Natural killer cell treated with Interleukin-12 subunit alpha and Interleukin-12 subunit beta and Interleukin-15 and Interleukin-18, amount 100 ng/mL, for 72 hours (primary cell): ENCODE measurements around the gene GATAD2B. TPM values are rescaled to one million over a fixed set of nuclear protein-coding genes. Genes with fewer than 3 reads are reported as not detected.
"Not testable (repeated sequence)": the region's sequence is repeated elsewhere in the genome, so short reads cannot be mapped to it uniquely, and the experiment has no call there.

ENCODE experiments used
- ATAC-seq, 2 donors: fragments of 150-1000 bp; cut with Tn5 transposase in 1 of 2; sonication (Bioruptor Pico), chemical (Tn5 transposase) in 1 of 2; 2 replicates each; pipeline ENCODE4 v1.10.0; 2021
- DNase-seq: peaks from one replicate; pipeline ENCODE4 v3.0.0; 2022; ENCODE audit warnings: low spot score
- H3K27ac Mint-ChIP-seq, 2 donors: 1 replicate in 1 of 2; 2 replicates in 1 of 2; pipeline ENCODE4 v1.8.0; 2022; ENCODE audit warnings: mixed read lengths in 2 of 2, mild to moderate bottlenecking in 1 of 2, moderate library complexity in 1 of 2
- H3K27me3 Mint-ChIP-seq, 2 donors: 1 replicate in 1 of 2; 2 replicates in 1 of 2; pipeline ENCODE4 v1.8.0; 2022; ENCODE audit warnings: mixed read lengths in 2 of 2
- H3K36me3 Mint-ChIP-seq: one replicate; pipeline ENCODE4 v1.8.0; 2022; ENCODE audit warnings: mixed read lengths
- H3K4me1 Mint-ChIP-seq, 2 donors: 1 replicate in 1 of 2; 2 replicates in 1 of 2; pipeline ENCODE4 v1.8.0; 2022; ENCODE audit warnings: low read depth in 2 of 2, mixed read lengths in 2 of 2, mild to moderate bottlenecking in 1 of 2
- H3K4me3 Mint-ChIP-seq: one replicate; pipeline ENCODE4 v1.8.0; 2022; ENCODE audit warnings: mixed read lengths
- H3K9me3 Mint-ChIP-seq: 2 replicates; pipeline ENCODE4 v1.8.0; 2022; ENCODE audit warnings: mixed read lengths
- total RNA-seq, 2 donors: library from RNA; stranded (reverse); gene quantifications; one replicate each; pipeline ENCODE4 v1.2.3, GENCODE V29; 2022

GATAD2B gene
- total RNA-seq, 2 donors from 2014 or later, result 58.5 to 76.6 TPM

DNA sequence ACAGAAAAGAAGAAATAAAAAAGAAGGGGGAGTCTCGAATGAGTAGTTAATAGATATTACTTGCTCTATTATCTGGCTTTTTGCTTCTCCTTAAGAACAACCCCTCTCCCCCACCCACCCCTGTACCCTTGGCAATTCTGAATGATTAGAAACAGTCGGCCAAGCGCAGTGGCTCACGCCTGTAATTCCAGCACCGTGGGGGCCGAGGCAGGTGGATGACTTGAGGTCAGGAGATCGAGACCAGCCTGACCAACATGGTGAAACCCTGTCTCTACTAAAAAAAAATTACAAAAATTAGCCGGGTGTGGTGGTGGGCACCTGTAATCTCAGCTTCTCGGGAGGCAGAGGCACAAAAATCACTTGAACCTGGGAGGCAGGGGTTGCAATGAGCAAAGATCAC is 42.7 kb downstream of the GATAD2B start:
- Mint-ChIP-seq H3K4me1 (peaks cover 9 to 21% of the 10 kb centered on the region in 2 donors), H3K4me3 (no peak overlapping the region), H3K9me3 (no peaks in the 10 kb centered on the region), H3K36me3 (no peaks in the 10 kb centered on the region), H3K27ac (no peak overlapping the region), H3K27me3 (no peaks in the 10 kb centered on the region)
- DNase-seq, result no peak
- no peak for ATAC-seq

GRCh38 chr1:153877112-153877511 is 45.7 kb downstream of the GATAD2B start:
- Mint-ChIP-seq H3K36me3 (no peaks in the 10 kb centered on the region), H3K4me1 (peaks cover 16 to 25% of the 10 kb centered on the region in 2 donors), H3K4me3 (no peak overlapping the region), H3K9me3 (no peaks in the 10 kb centered on the region), H3K27me3 (no peaks in the 10 kb centered on the region), H3K27ac (peak overlapping the region in 1 of 2 donors; percentile 59)
- DNase-seq, result no peak
- no peak for ATAC-seq

DNA sequence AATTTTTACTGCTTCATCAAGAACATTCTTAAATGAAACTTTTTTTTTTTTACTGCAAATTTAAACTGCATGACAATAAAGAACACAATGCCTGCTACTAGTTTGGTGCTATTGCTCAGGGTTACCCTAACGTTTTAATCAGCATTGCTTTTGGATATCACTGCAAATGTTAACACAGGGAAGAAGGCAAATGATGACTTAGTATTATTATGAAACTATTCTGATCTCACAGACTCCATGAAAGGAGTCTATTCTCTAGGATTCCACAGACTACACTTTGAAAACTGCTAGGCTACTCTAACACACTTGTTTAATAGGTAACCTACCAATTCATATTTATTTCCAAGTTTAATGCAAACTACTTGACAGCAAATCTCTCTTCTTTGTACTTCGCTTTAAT is 49.8 kb downstream of the GATAD2B start:
- Mint-ChIP-seq H3K4me1 (peaks cover 16 to 20% of the 10 kb centered on the region in 2 donors), H3K36me3 (no peaks in the 10 kb centered on the region), H3K27me3 (no peaks in the 10 kb centered on the region), H3K27ac (no peak overlapping the region), H3K4me3 (no peak overlapping the region), H3K9me3 (no peaks in the 10 kb centered on the region)
- ATAC-seq (no peak), DNase-seq (no peak)

GRCh38 chr1:153872331-153872730 is 50.4 kb downstream of the GATAD2B start:
- Mint-ChIP-seq H3K36me3 (no peaks in the 10 kb centered on the region), H3K4me3 (no peak overlapping the region), H3K27ac (no peak overlapping the region), H3K4me1 (peaks cover 16 to 19% of the 10 kb centered on the region in 2 donors), H3K27me3 (no peaks in the 10 kb centered on the region), H3K9me3 (no peaks in the 10 kb centered on the region)
- no peak for DNase-seq
- no peak for ATAC-seq

- Mint-ChIP-seq H3K27me3 (no peaks in the 10 kb centered on the region), H3K4me3 (no peak overlapping the region), H3K36me3 (no peaks in the 10 kb centered on the region), H3K4me1 (peaks cover 22 to 23% of the 10 kb centered on the region in 2 donors), H3K9me3 (no peaks in the 10 kb centered on the region), H3K27ac (no peak overlapping the region)
- no peak for ATAC-seq
- no peak for DNase-seq
These were observed 53.3 kb downstream of the GATAD2B start for GRCh38 chr1:153869486-153869885.

DNA sequence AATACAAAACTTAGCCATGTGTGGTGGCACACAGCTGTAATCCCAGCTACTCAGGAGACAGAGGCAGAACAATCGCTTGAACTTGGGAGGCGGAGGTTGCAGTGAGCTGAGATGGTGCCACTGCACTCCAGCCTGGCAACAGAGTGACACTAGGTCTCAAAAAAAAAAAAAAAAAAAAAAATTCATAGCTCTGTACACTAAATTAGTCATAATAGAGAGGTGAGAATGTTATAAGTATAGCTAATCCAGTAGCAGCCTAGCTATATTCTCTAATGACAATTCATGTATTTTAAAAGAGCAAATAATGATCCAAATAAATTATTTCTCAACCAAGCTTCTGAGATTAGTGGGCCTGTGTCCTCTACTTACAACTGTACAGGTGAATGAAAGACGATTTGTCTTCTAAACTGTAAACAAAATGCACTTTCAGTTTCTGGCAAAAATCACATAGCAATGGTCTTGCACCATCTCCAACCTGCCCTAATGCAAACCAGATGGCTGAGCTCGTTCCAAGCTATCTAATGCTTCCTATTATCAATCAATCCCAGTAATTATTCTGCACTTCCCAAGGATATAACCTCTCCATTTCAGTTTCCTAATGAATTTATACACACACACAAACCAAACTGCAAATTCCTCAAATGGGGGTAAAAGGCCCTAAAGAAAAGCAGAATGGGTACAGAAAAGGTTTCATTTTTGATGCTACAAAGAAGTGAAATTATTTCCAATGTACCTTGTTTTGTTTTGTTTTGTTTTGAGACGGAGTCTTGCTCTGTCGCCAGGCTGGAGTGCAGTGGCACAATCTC is 56.5 kb downstream of the GATAD2B start:
- no peak for ATAC-seq
- Mint-ChIP-seq H3K36me3 (peaks cover 6% of the 10 kb centered on the region), H3K27me3 (no peaks in the 10 kb centered on the region), H3K27ac (peak overlapping the region; percentile 3 to 32), H3K9me3 (no peaks in the 10 kb centered on the region), H3K4me3 (peak overlapping the region; percentile 26), H3K4me1 (peaks cover 25 to 26% of the 10 kb centered on the region in 2 donors)
- DNase-seq, result no peak

- no peak overlapping the region for H3K4me3 Mint-ChIP-seq
- peaks cover 14% of the 10 kb centered on the region in 2 donors for H3K4me1 Mint-ChIP-seq
- ATAC-seq, result no peak
- no peak overlapping the region for H3K27ac Mint-ChIP-seq
- DNase-seq, result no peak
- peaks cover 6% of the 10 kb centered on the region for H3K36me3 Mint-ChIP-seq
- no peaks in the 10 kb centered on the region for H3K27me3 Mint-ChIP-seq
- H3K9me3 Mint-ChIP-seq, result no peaks in the 10 kb centered on the region
These were observed 62.5 kb downstream of the GATAD2B start for GRCh38 chr1:153860285-153860684.

DNA sequence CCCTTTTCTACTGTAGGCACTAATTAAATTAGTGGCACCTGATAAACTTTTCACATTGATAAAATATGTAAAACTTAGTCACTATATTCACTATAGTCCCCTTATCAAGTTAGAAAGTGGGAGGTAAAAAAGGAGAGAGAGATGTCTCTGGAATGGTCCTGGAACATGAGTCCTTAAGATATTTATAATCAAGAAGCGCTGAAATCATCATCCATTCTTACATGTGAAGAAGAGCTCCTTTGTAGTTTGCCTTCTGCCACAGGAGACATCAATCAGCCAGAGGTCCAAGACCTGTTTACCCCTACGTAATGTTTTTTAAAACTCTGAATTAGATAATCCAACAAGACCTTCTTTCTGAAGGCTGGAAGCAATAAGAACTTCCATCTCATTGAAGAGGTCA is 65.3 kb downstream of the GATAD2B start:
- peak overlapping the region in 1 of 2 donors; percentile 6 for H3K27ac Mint-ChIP-seq
- no peak for DNase-seq
- H3K36me3 Mint-ChIP-seq, result no peaks in the 10 kb centered on the region
- no peaks in the 10 kb centered on the region for H3K9me3 Mint-ChIP-seq
- peaks cover 13 to 18% of the 10 kb centered on the region in 2 donors for H3K4me1 Mint-ChIP-seq
- H3K27me3 Mint-ChIP-seq, result no peaks in the 10 kb centered on the region
- no peak overlapping the region for H3K4me3 Mint-ChIP-seq
- ATAC-seq, result no peak

GRCh38 chr1:153856763-153857162 is 66.0 kb downstream of the GATAD2B start:
- Mint-ChIP-seq H3K27ac (no peak overlapping the region), H3K36me3 (no peaks in the 10 kb centered on the region), H3K4me3 (no peak overlapping the region), H3K9me3 (no peaks in the 10 kb centered on the region), H3K4me1 (peaks cover 20 to 26% of the 10 kb centered on the region in 2 donors), H3K27me3 (no peaks in the 10 kb centered on the region)
- DNase-seq, result no peak
- no peak for ATAC-seq

- Mint-ChIP-seq H3K9me3 (no peaks in the 10 kb centered on the region), H3K4me1 (peaks cover 42 to 45% of the 10 kb centered on the region in 2 donors), H3K27ac (peak overlapping the region; percentile 42 to 44), H3K4me3 (no peak overlapping the region), H3K36me3 (no peaks in the 10 kb centered on the region), H3K27me3 (no peaks in the 10 kb centered on the region)
- no peak for ATAC-seq
- DNase-seq, result no peak
These were observed 70.6 kb downstream of the GATAD2B start for GRCh38 chr1:153852170-153852569.

DNA sequence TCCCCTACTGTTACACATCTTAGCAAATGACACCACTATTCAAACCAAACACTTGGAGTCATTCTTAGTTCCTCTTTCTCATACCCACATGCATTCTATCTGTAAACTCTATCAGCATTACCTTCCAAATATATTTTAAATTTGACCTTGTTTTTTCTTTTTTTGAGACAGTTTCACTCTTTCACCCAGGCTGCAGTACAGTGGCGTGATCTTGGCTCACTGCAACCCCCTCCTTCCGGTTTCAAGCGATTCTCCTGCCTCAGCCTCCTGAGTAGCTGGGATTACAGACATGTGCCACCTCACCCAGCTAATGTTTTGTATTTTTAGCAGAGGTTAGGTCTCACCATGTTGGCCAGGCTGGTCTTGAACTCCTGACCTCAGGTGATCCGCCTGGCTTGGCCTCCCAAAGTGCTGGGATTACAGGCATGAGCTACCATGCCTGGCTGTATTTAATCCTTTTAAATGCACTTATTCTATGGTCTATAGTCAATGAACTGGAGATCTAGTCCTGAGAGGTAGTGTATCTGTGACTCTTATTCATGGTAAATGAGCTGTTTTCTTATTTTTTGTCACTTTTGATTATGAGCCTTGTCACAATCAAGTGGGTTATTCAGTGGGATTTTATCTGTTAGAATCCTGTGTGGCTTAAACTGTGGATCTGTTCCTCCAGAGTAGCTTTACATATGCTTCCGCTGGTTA is 73.1 kb downstream of the GATAD2B start:
- peak overlapping the region; percentile 51 for H3K4me3 Mint-ChIP-seq
- DNase-seq, result no peak
- H3K27me3 Mint-ChIP-seq, result no peaks in the 10 kb centered on the region
- peaks cover 46 to 50% of the 10 kb centered on the region in 2 donors for H3K4me1 Mint-ChIP-seq
- H3K9me3 Mint-ChIP-seq, result no peaks in the 10 kb centered on the region
- ATAC-seq, result peak in 1 of 2 donors; percentile 54
- peak overlapping the region; percentile 72 to 81 for H3K27ac Mint-ChIP-seq
- no peaks in the 10 kb centered on the region for H3K36me3 Mint-ChIP-seq

GRCh38 chr1:153848805-153849204 is 74.0 kb downstream of the GATAD2B start:
- Mint-ChIP-seq H3K36me3 (no peaks in the 10 kb centered on the region), H3K4me1 (peaks cover 48 to 51% of the 10 kb centered on the region in 2 donors), H3K27me3 (no peaks in the 10 kb centered on the region), H3K4me3 (no peak overlapping the region), H3K9me3 (no peaks in the 10 kb centered on the region), H3K27ac (peak overlapping the region; percentile 72 to 81)
- no peak for ATAC-seq
- no peak for DNase-seq

GRCh38 chr1:153845158-153845557 is 77.6 kb downstream of the GATAD2B start:
- Mint-ChIP-seq H3K4me3 (no peak overlapping the region), H3K36me3 (no peaks in the 10 kb centered on the region), H3K27ac (no peak overlapping the region), H3K4me1 (peaks cover 33 to 44% of the 10 kb centered on the region in 2 donors), H3K27me3 (no peaks in the 10 kb centered on the region), H3K9me3 (no peaks in the 10 kb centered on the region)
- ATAC-seq, result no peak
- no peak for DNase-seq

DNA sequence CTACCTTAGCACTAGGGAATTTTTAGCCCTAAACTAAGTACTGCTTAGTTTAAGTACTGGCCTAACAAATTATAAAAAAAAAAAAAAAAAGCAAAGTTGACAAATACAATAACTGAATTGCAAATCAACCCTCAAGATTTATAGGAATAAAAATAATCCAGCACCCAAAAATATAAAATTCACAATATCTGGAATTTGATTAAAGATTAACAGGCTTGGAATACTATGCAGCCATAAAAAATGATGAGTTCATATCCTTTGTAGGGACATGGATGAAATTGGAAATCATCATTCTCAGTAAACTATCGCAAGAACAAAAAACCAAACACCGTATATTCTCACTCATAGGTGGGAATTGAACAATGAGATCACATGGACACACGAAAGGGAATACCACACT is 78.4 kb downstream of the GATAD2B start:
- DNase-seq, H3K27ac Mint-ChIP-seq, H3K9me3 Mint-ChIP-seq, H3K4me3 Mint-ChIP-seq, ATAC-seq, H3K36me3 Mint-ChIP-seq, H3K27me3 Mint-ChIP-seq: not testable (repeated sequence)
- H3K4me1 Mint-ChIP-seq, result peaks cover 27 to 37% of the 10 kb centered on the region in 2 donors
